ENCODE measurements around the gene FBXW8.

The FBXW8 gene

DNA sequence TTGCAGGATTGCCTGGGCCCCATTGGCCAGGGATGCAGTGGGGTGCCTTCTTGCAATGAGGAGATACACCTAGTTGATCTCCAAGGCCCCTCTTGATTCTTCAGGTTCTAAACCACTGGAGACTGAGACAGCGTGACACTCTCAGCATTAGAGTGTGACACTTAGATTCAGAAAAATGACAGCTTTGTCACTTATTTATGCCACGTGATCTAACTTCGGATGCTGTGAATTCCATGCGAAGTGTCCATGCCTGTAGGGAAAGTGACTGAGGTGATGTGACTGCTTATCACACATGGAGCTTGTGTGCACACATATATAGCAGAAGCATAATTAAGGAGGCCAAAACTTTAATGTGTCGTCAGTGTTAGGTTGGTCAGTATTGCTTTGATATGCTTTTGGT lies 30.4 kb downstream of the FBXW8 start:
- TF ChIP-seq PPARA (CRISPR knock-in tag; IDR thresholded peaks at IDR 0.05; ENCODE audit: borderline replicate concordance) (no peak), ESRRG (CRISPR knock-in tag; IDR thresholded peaks at IDR 0.05) (no peak)
- no peak for ATAC-seq

DNA sequence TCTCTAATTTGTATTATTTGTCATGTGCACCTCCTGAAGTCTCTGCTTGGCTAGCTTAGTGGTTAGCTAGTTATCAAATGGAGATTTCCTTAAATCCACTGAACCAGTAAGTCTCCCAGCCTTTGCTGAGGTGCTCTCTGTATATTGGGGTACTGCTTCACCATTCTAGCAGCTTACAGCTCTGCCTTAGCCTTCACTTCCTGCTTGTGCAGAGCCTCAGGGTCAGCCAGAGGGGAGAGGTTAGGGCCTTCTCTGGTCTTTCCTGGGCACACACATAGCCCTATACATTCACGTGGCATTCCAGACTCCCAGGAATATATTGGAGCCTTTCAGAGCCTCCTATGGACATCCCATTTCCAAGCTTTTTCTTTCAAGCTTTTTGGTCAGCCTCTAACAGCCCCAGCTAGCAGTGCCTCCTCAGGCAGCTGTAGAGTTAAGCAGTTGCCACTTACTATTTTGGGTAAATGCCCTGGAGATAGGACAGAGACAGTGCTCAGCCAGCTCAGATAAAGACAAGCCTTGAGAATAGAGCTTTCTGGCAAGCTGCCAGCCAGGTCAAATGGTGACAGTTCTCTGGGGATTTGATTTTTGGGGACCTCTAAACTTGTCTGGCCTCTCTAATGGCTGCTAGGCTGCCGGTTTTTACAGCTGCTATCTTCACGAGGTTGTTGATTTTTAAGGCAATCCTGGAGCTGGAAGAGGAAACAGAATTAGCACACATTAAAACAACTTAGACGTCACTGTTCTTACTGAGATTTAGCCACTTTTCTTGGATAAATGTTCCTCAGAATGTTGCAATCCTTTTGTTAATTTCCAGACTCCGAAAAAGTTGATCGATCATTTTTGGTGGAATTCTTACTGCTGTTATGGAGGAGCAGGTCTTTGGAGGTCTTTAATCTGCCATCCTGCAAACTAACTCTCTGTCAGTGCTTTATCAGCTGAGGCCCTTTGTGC lies 32.9 kb downstream of the FBXW8 start:
- no peak for TF ChIP-seq OSR1 (CRISPR knock-in tag; IDR thresholded peaks at IDR 0.05)
- TF ChIP-seq ESRRG (CRISPR knock-in tag; IDR thresholded peaks at IDR 0.05), result no peak
- TF ChIP-seq ZC3H10 (CRISPR knock-in tag; IDR thresholded peaks at IDR 0.05), result no peak
- TF ChIP-seq ZNF8 (CRISPR knock-in tag; IDR thresholded peaks at IDR 0.05), result no peak
- TF ChIP-seq, protein P1, sequence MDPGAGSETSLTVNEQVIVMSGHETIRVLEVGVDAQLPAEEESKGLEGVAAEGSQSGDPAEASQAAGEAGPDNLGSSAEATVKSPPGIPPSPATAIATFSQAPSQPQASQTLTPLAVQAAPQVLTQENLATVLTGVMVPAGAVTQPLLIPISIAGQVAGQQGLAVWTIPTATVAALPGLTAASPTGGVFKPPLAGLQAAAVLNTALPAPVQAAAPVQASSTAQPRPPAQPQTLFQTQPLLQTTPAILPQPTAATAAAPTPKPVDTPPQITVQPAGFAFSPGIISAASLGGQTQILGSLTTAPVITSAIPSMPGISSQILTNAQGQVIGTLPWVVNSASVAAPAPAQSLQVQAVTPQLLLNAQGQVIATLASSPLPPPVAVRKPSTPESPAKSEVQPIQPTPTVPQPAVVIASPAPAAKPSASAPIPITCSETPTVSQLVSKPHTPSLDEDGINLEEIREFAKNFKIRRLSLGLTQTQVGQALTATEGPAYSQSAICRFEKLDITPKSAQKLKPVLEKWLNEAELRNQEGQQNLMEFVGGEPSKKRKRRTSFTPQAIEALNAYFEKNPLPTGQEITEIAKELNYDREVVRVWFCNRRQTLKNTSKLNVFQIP (CRISPR knock-in tag; IDR thresholded peaks at IDR 0.05; ENCODE audit: borderline replicate concordance, low read depth), result no peak
- no peak for TF ChIP-seq RARB (CRISPR knock-in tag; IDR thresholded peaks at IDR 0.05)
- TF ChIP-seq ARNTL (CRISPR knock-in tag; IDR thresholded peaks at IDR 0.05; ENCODE audit: borderline replicate concordance, low read depth), result no peak
- no peak for TF ChIP-seq TOX (CRISPR knock-in tag; IDR thresholded peaks at IDR 0.05; ENCODE audit: borderline replicate concordance)
- TF ChIP-seq BACH2 (CRISPR knock-in tag; IDR thresholded peaks at IDR 0.05; ENCODE audit: borderline replicate concordance), result no peak
- ATAC-seq, result no peak

DNA sequence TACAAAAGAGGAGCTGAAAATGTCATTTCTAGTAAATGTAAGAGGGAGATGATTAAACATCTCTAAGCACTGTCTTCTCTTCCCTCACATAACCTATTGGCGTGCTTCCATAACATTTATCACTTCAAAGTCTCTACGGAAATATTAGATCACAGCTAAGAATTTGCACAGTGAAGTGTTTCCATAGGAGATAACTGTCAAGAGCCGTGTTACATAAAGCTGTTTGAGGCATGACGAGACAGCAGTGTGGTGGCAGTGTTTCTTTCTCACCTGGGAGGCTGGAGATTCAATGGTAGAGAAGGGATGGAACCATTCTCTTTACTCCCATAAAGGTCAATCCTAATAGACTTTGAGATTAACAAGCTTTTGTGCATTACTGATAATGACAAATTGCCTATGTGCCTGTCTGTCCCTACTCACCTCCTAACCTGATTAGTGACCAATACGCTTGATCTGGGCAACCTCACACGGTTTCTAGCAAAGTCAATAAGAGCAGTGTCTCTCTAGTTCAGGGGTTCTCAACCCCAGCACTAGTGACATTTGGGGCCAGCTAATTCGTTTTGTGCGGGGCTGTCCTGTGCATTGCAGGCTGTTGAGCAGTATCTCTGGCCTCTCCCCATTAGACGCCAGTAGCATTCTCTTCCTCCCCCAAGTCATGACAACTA lies 35.3 kb downstream of the FBXW8 start:
- no peak for ATAC-seq
- no peak for TF ChIP-seq BACH2 (CRISPR knock-in tag; IDR thresholded peaks at IDR 0.05; ENCODE audit: borderline replicate concordance)
- TF ChIP-seq ISL1 (CRISPR knock-in tag; IDR thresholded peaks at IDR 0.05), result no peak
- no peak for TF ChIP-seq TCF4 (CRISPR knock-in tag; IDR thresholded peaks at IDR 0.05; ENCODE audit: borderline replicate concordance)
- no peak for TF ChIP-seq GLIS3 (CRISPR knock-in tag; IDR thresholded peaks at IDR 0.05)
- TF ChIP-seq CREB5 (CRISPR knock-in tag; IDR thresholded peaks at IDR 0.05; ENCODE audit: low read depth), result no peak
- TF ChIP-seq, protein P2, sequence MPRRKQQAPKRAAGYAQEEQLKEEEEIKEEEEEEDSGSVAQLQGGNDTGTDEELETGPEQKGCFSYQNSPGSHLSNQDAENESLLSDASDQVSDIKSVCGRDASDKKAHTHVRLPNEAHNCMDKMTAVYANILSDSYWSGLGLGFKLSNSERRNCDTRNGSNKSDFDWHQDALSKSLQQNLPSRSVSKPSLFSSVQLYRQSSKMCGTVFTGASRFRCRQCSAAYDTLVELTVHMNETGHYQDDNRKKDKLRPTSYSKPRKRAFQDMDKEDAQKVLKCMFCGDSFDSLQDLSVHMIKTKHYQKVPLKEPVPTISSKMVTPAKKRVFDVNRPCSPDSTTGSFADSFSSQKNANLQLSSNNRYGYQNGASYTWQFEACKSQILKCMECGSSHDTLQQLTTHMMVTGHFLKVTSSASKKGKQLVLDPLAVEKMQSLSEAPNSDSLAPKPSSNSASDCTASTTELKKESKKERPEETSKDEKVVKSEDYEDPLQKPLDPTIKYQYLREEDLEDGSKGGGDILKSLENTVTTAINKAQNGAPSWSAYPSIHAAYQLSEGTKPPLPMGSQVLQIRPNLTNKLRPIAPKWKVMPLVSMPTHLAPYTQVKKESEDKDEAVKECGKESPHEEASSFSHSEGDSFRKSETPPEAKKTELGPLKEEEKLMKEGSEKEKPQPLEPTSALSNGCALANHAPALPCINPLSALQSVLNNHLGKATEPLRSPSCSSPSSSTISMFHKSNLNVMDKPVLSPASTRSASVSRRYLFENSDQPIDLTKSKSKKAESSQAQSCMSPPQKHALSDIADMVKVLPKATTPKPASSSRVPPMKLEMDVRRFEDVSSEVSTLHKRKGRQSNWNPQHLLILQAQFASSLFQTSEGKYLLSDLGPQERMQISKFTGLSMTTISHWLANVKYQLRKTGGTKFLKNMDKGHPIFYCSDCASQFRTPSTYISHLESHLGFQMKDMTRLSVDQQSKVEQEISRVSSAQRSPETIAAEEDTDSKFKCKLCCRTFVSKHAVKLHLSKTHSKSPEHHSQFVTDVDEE (CRISPR knock-in tag; IDR thresholded peaks at IDR 0.05), result no peak
- TF ChIP-seq ZFP3 (CRISPR knock-in tag; IDR thresholded peaks at IDR 0.05), result no peak
- TF ChIP-seq ZNF8 (CRISPR knock-in tag; IDR thresholded peaks at IDR 0.05), result no peak
- TF ChIP-seq, protein P1 (CRISPR knock-in tag; IDR thresholded peaks at IDR 0.05; ENCODE audit: borderline replicate concordance, low read depth), result no peak
- TF ChIP-seq ARNTL (CRISPR knock-in tag; IDR thresholded peaks at IDR 0.05; ENCODE audit: borderline replicate concordance, low read depth), result no peak
- no peak for TF ChIP-seq RARB (CRISPR knock-in tag; IDR thresholded peaks at IDR 0.05)
- no peak for TF ChIP-seq ZFP30 (CRISPR knock-in tag; IDR thresholded peaks at IDR 0.05)
- no peak for TF ChIP-seq ESRRG (CRISPR knock-in tag; IDR thresholded peaks at IDR 0.05)
- no peak for TF ChIP-seq SNAI2 (CRISPR knock-in tag; IDR thresholded peaks at IDR 0.05)

DNA sequence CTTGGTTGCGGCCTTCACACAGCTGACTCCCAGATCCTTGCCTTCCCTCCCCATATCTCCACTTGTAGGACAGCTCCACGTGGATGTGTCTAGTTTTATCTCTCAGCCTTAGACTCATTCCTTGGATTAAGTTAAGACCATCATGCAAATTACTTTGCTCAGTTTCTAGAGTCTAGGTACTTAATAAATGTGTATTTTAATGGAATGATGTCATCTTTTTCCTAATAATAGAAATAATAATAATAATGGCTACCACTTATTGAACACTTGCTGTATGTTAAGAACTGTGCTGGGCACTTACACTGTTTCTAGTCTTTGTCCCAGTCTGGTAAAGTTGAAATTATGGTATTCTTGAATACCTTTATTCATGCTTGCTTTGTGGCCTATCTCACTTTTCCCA lies 37.5 kb downstream of the FBXW8 start:
- no peak for ATAC-seq
- TF ChIP-seq CSDC2 (CRISPR knock-in tag; IDR thresholded peaks at IDR 0.05), result no peak
- TF ChIP-seq SNAI2 (CRISPR knock-in tag; IDR thresholded peaks at IDR 0.05), result no peak
- no peak for TF ChIP-seq ZNF8 (CRISPR knock-in tag; IDR thresholded peaks at IDR 0.05)
- no peak for TF ChIP-seq GLIS3 (CRISPR knock-in tag; IDR thresholded peaks at IDR 0.05)
- TF ChIP-seq TOX (CRISPR knock-in tag; IDR thresholded peaks at IDR 0.05; ENCODE audit: borderline replicate concordance), result no peak
- TF ChIP-seq ZFP3 (CRISPR knock-in tag; IDR thresholded peaks at IDR 0.05), result no peak
- TF ChIP-seq CSRNP3 (CRISPR knock-in tag; IDR thresholded peaks at IDR 0.05), result no peak
- no peak for TF ChIP-seq ISL1 (CRISPR knock-in tag; IDR thresholded peaks at IDR 0.05)
- TF ChIP-seq, protein P1 (CRISPR knock-in tag; IDR thresholded peaks at IDR 0.05; ENCODE audit: borderline replicate concordance, low read depth), result no peak
- TF ChIP-seq RARB (CRISPR knock-in tag; IDR thresholded peaks at IDR 0.05), result no peak
- no peak for TF ChIP-seq BACH2 (CRISPR knock-in tag; IDR thresholded peaks at IDR 0.05; ENCODE audit: borderline replicate concordance)
- TF ChIP-seq ESRRG (CRISPR knock-in tag; IDR thresholded peaks at IDR 0.05), result no peak
- TF ChIP-seq ZNF70 (CRISPR knock-in tag; IDR thresholded peaks at IDR 0.05), result no peak
